Activated naive CD8-positive, alpha-beta T cell treated with anti-CD3 and anti-CD28 coated beads, Interleukin-2, amount 50 U/mL, for 16 hours (primary cell): ENCODE data around the gene ZNF805.
A peak's percentile ranks its signal among the peaks of the same experiment; 100 is the strongest.
"Not testable (repeated sequence)": the region's sequence is repeated elsewhere in the genome, so short reads cannot be mapped to it uniquely, and the experiment has no call there.

Experiments
- DNase-seq: peaks from one replicate; pipeline ENCODE4 v3.0.0-alpha.2; 2020; ENCODE audit warnings: low read depth, low spot score

Gene ZNF805

GRCh38 chr19:57240311-57241090, at the start of gene ZNF805:
ZNF805 (plus strand) TSS chr19:57240632; CDS start chr19:57240892, 260 bp downstream.
- peak; percentile 94 for DNase-seq

GRCh38 chr19:57191141-57192076, 49.0 kb upstream of the ZNF805 start, which contains the start of gene ZNF264:
ZNF264 (plus strand) TSS chr19:57191500; CDS start chr19:57191914, 414 bp downstream.
- DNase-seq: peak; percentile 84

- DNase-seq: no peak
These were observed 48.4 kb upstream of the ZNF805 start for GRCh38 chr19:57192077-57192420.

GRCh38 chr19:57192993-57193392, 47.4 kb upstream of the ZNF805 start:
- no peak for DNase-seq

- DNase-seq: not testable (repeated sequence)
These were observed 42.6 kb upstream of the ZNF805 start for GRCh38 chr19:57197874-57198273.

GRCh38 chr19:57202160-57202559, 38.3 kb upstream of the ZNF805 start:
- no peak for DNase-seq

GRCh38 chr19:57210381-57210780, 30.1 kb upstream of the ZNF805 start:
- DNase-seq: no peak

- DNase-seq: no peak
These were observed 28.3 kb upstream of the ZNF805 start for GRCh38 chr19:57212109-57212508.

DNA sequence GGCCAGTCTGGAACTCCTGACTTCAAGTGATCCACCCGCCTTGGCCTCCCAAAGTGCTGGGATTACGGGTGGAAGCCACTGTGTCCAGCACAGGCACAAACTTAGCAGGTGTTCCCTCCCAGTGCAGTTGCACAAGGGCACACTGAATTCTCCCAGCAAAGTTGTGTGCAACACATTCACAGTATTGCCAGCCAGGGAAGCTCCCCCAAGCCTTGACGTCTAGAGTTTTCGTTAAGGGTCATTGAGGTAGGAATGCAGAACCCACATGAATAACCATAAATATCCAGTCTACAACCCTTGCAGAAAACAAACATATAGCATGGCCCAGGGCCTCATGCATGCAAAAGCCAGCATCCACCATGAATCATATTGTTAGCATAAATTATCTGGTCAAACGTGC, 12.9 kb upstream of the ZNF805 start:
- DNase-seq: no peak

- no peak for DNase-seq
These were observed 8.7 kb upstream of the ZNF805 start for GRCh38 chr19:57231686-57232085.

- DNase-seq: no peak
These were observed 7.2 kb upstream of the ZNF805 start for GRCh38 chr19:57233207-57233606.

- DNase-seq: no peak
These were observed 486 bp upstream of the ZNF805 start for GRCh38 chr19:57239982-57240310.

GRCh38 chr19:57241176-57241575, 744 bp downstream of the ZNF805 start:
- no peak for DNase-seq

DNA sequence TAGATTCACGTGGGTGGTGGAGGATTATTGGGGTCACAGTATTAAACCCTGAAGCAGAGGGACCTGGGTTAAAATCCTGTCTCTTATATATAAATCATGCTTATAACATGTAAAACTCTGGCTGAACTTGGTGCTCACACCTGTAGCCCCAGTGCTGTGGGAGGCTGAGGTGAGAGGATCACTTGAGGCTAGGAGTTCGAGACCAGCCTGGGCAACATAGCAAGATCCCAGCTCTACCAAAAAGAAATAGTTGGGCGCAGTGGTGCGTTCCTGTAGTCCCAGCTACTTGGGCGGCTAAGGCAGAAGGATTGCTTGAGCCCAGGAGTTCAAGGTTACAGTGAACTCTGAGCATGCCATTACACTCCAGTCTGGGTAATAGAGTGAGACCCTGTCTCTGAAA, 2.4 kb downstream of the ZNF805 start:
- no peak for DNase-seq

- no peak for DNase-seq
These were observed 4.1 kb downstream of the ZNF805 start for GRCh38 chr19:57244513-57244912.

DNA sequence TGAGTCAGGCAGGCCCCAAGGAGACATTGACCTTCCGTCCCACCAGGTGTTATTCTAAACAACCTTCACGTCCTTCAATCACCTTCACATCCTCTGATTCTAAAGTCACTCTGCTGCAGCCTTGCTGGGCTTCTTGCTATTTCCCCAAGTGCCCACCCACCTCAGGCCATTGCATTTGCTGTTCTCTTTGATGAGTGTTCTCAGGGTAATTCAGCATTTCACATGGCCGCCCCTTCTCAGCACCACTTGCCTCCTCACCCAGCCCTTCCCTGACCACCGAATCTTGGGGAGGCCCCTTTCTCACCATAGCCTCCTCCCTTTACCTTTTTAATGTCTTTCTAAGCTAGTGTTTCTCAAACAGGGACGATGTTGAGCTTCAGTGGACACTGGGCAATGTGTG, 4.6 kb downstream of the ZNF805 start:
- DNase-seq: no peak

- no peak for DNase-seq
These were observed 5.5 kb downstream of the ZNF805 start for GRCh38 chr19:57245959-57246358.

- DNase-seq: no peak
These were observed 8.2 kb downstream of the ZNF805 start for GRCh38 chr19:57248646-57249045.

DNA sequence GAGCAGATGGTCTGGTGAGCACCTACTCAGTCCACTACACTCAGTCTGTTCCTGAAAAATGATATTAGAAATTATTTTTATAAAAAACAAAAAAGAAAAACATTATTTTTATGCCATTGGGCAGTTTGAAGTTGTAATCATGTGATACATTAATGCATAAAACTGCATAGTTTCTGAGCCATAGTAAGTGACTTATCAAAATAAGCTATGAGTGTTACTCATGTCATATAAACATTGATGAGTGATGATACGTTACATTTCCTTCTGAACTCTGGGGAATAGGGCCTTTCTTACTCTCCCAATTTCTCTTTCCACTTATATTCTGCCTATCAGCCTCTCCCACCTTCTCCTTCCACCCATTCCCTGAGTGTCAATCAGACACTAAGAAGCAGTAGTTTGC, 8.9 kb downstream of the ZNF805 start:
- DNase-seq: no peak

GRCh38 chr19:57253767-57254166, 13.3 kb downstream of the ZNF805 start:
- DNase-seq: not testable (repeated sequence)

DNA sequence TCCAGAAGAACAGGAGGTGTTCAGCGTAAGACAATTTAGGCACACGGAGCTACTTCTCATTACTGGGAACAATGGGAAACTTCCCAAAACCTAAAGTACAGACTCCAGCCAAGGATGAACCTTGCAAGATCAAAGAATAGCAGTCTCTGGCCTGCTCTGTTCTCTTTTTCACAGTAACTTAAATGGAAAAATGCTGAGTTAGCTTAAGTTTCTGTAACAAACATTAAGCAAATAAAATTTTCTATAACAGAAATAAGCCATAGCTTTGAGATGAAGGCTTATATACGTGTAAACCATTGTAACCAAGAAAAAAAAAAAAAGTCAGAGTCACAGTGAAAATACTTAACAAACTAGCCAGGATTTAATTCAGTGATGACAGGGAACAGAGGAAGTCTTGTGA, 21.6 kb downstream of the ZNF805 start:
- DNase-seq: no peak

DNA sequence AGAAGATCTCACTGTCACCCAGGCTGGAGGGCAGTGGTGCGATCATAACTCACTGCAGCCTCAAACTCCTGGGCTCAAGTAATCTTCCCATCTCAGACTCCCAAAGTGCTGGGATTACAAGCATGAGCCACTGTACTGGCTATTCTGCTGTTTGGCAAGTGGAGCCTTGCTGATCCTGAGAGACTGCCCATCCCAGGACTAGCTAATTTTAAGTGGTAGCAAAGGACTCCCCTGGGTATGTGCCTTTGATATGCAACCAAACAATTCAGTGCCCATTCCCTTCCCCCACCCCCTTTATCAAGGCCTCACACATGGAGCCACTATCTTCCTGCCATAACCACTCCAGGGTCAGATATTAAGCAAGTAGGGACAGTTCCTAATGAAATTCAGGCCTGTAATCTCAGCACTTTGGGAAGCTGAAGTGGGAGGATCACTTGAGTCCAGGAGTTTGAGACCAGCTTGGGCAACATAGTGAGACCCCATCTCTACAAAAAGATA, 22.9 kb downstream of the ZNF805 start:
- no peak for DNase-seq

- DNase-seq: no peak
These were observed 26.9 kb downstream of the ZNF805 start for GRCh38 chr19:57267291-57267690.
